ENCODE data around the gene MEFV. TPM values are rescaled to one million over a fixed set of nuclear protein-coding genes. Genes with fewer than 3 reads are reported as not detected.
A peak's percentile ranks its signal among the peaks of the same experiment; 100 is the strongest.

The MEFV gene
- total and polyA plus RNA-seq, 2 of the 13 experiments (the other 11 are each of a cell fraction or from before 2014, with no cell fraction given), result 0.22 TPM; not detected in 1

- peak; percentile 77; the same call in 1 of the 2 replicates for TF ChIP-seq ZHX1 (CRISPR knock-in tag; IDR thresholded peaks at IDR 0.05; ENCODE audit: low read depth)
- 0 out of 2 replicates have a peak, but pooled peaks have one; percentile 79 for TF ChIP-seq WIZ (CRISPR knock-in tag; IDR thresholded peaks at IDR 0.05)
- peak; percentile 92 for TF ChIP-seq SIX4 (CRISPR knock-in tag; IDR thresholded peaks at IDR 0.05)
- TF ChIP-seq NAIF1 (CRISPR knock-in tag; IDR thresholded peaks at IDR 0.05; ENCODE audit: borderline replicate concordance), result no peak
- peak; percentile 86 for TF ChIP-seq NR0B2 (CRISPR knock-in tag; IDR thresholded peaks at IDR 0.05)
- TF ChIP-seq BRD4 (CRISPR knock-in tag; IDR thresholded peaks at IDR 0.05), result no peak; the same call in 1 of the 2 replicates
- TF ChIP-seq ZNF121 (CRISPR knock-in tag; IDR thresholded peaks at IDR 0.05), result no peak; the same call in 1 of the 2 replicates
- TF ChIP-seq ZZZ3 (CRISPR knock-in tag; IDR thresholded peaks at IDR 0.05; ENCODE audit: borderline replicate concordance), result 0 out of 2 replicates have a peak, but pooled peaks have one; percentile 73
- peak; percentile 52; the same call in 1 of the 2 replicates for TF ChIP-seq ZNF747 (CRISPR knock-in tag; IDR thresholded peaks at IDR 0.05; ENCODE audit: borderline replicate concordance)
- TF ChIP-seq GTF2F1 (IDR thresholded peaks at IDR 0.05; ENCODE audit: low read length), result peak; percentile 25; the same call in 1 of the 2 replicates
- no peak for TF ChIP-seq ATF7 (IDR thresholded peaks at IDR 0.05)
- TF ChIP-seq ATF7 (CRISPR knock-in tag; IDR thresholded peaks at IDR 0.05), result 0 out of 2 replicates have a peak, but pooled peaks have one; percentile 65
- TF ChIP-seq SIN3B (IDR thresholded peaks at IDR 0.05; ENCODE audit: low read length), result peak; percentile 85
- peak; percentile 71 for TF ChIP-seq ZBTB3 (CRISPR knock-in tag; IDR thresholded peaks at IDR 0.05; ENCODE audit: borderline replicate concordance, low read depth)
- no peak; the same call in 1 of the 2 replicates for TF ChIP-seq ZNF746 (CRISPR knock-in tag; IDR thresholded peaks at IDR 0.05)
- TF ChIP-seq GATAD1 (CRISPR knock-in tag; IDR thresholded peaks at IDR 0.05), result peak; percentile 97
- peak; percentile 22; the same call in 1 of the 2 replicates for TF ChIP-seq SP140L (CRISPR knock-in tag; IDR thresholded peaks at IDR 0.05; ENCODE audit: borderline replicate concordance)
- peak; percentile 61; the same call in 1 of the 2 replicates for TF ChIP-seq ZNF503 (CRISPR knock-in tag; IDR thresholded peaks at IDR 0.05)
- no peak for TF ChIP-seq ZEB1 (IDR thresholded peaks at IDR 0.05; ENCODE audit: insufficient replicate concordance, low read depth)
- no peak; the same call in 1 of the 2 replicates for TF ChIP-seq FOXC1 (CRISPR knock-in tag; IDR thresholded peaks at IDR 0.05; ENCODE audit: borderline replicate concordance)
- no peak for TF ChIP-seq TCF7 (IDR thresholded peaks at IDR 0.05; ENCODE audit: low read depth)
- TF ChIP-seq ZNF737 (CRISPR knock-in tag; IDR thresholded peaks at IDR 0.05; ENCODE audit: borderline replicate concordance), result no peak
- TF ChIP-seq BRF2 (CRISPR knock-in tag; IDR thresholded peaks at IDR 0.05), result peak; percentile 72; the same call in 1 of the 2 replicates
- no peak for TF ChIP-seq ZFP62 (CRISPR knock-in tag; IDR thresholded peaks at IDR 0.05)
Measured at GRCh38 chr16:3282730-3283542, 26.5 kb upstream of the MEFV start, which contains the start of gene ZNF263 (continued).
